K562 (cell line): ENCODE data around the gene EXOSC1. TPM values are rescaled to one million over a fixed set of nuclear protein-coding genes. Genes with fewer than 3 reads are reported as not detected.

Experiments
- CC2D1A ChIP-seq: fragments of 450-650 bp; IDR thresholded peaks from 2 replicates; pipeline ENCODE4 v1.6.1; 2017; ENCODE audit warnings: mild to moderate bottlenecking
- ETV5 ChIP-seq: sonication (generic); formaldehyde crosslinking; IDR thresholded peaks from 2 replicates; pipeline ENCODE4 v1.4.0; 2020; ENCODE audit warnings: low read depth, mild to moderate bottlenecking, missing genetic modification reagents
- FOXJ2 ChIP-seq: fragments of 200-800 bp; sonication (Bioruptor generic); IDR thresholded peaks from 2 replicates; pipeline ENCODE4 v1.6.1; 2016; ENCODE audit warnings: missing genetic modification characterization, missing compliant biosample characterization
- FOXM1 ChIP-seq, 2 experiments: fragments of 450-650 bp in 1 of 2; sonication (generic) in 1 of 2; formaldehyde crosslinking in 1 of 2; IDR thresholded peaks; 2 replicates each; pipeline versions ENCODE4 v1.6.1 to v1.9.0; 2017 to 2022; ENCODE audit warnings: low read depth in 2 of 2, mild to moderate bottlenecking in 2 of 2, missing genetic modification reagents in 1 of 2, moderate library complexity in 1 of 2
- FOXP1 ChIP-seq: sonication (generic); formaldehyde crosslinking; IDR thresholded peaks from 2 replicates; pipeline ENCODE4 v1.8.0; 2022; ENCODE audit warnings: mild to moderate bottlenecking, missing genetic modification reagents
- HMG20B ChIP-seq: fragments of 250-450 bp; sonication (Bioruptor Pico); IDR thresholded peaks from 2 replicates; pipeline ENCODE4 v1.5.0; 2021; ENCODE audit warnings: mild to moderate bottlenecking
- HMGN3 ChIP-seq: IDR thresholded peaks from 2 replicates; pipeline ENCODE4 v1.6.1; 2011; ENCODE audit warnings: borderline replicate concordance, low read depth, mild to moderate bottlenecking, mixed read lengths, low read length; ENCODE audit not compliant: insufficient read length; ENCODE audit errors: extremely low read depth
- HNRNPLL ChIP-seq: fragments of 200-400 bp; formaldehyde crosslinking; IDR thresholded peaks from 2 replicates; pipeline ENCODE4 v1.6.1; 2017; ENCODE audit warnings: low read length, low read depth, mild to moderate bottlenecking; ENCODE audit not compliant: poor library complexity, severe bottlenecking
- MED1 ChIP-seq: sonication (generic); formaldehyde crosslinking; IDR thresholded peaks from 2 replicates; pipeline ENCODE4 v1.8.1; 2023; ENCODE audit warnings: missing genetic modification reagents, borderline replicate concordance
- NR2C1 ChIP-seq, 2 experiments: fragments of 450-650 bp; IDR thresholded peaks; 2 replicates each; pipeline ENCODE4 v1.6.1; 2017; ENCODE audit warnings: mild to moderate bottlenecking in 2 of 2, antibody characterized with exemption in 1 of 2, inconsistent platforms in 1 of 2, missing compliant biosample characterization in 1 of 2, missing genetic modification characterization in 1 of 2
- POU5F1 ChIP-seq: fragments of 150-350 bp; IDR thresholded peaks from 2 replicates; pipeline ENCODE4 v1.6.1; 2014; ENCODE audit warnings: borderline replicate concordance, low read length, low read depth, mild to moderate bottlenecking; ENCODE audit not compliant: partially characterized antibody
- STAT5A ChIP-seq: IDR thresholded peaks from 2 replicates; pipeline ENCODE4 v1.6.1; 2012; ENCODE audit warnings: low read length, inconsistent platforms, borderline replicate concordance
- TBP ChIP-seq: optimal IDR thresholded peaks from 2 replicates; pipeline ENCODE3; 2011; ENCODE audit warnings: low read depth, low read length, improper control_type of control experiment
- USF1 ChIP-seq: sonication (generic); formaldehyde crosslinking; IDR thresholded peaks from 2 replicates; pipeline ENCODE4 v1.9.0; 2022; ENCODE audit warnings: mild to moderate bottlenecking, missing genetic modification reagents
- ZBTB1 ChIP-seq: sonication (generic); formaldehyde crosslinking; IDR thresholded peaks from 2 replicates; pipeline ENCODE4 v1.8.1; 2023; ENCODE audit warnings: missing genetic modification reagents, low read depth, mild to moderate bottlenecking, borderline replicate concordance
- ZNF324 ChIP-seq: fragments of 250-450 bp; sonication (Bioruptor Pico); IDR thresholded peaks from 2 replicates; pipeline ENCODE4 v1.4.0; 2020; ENCODE audit warnings: mild to moderate bottlenecking
- ZNF347 ChIP-seq: fragments of 450-650 bp; formaldehyde crosslinking; IDR thresholded peaks from 2 replicates; pipeline ENCODE4 v1.4.0; 2020; ENCODE audit warnings: low read depth, mild to moderate bottlenecking, moderate library complexity
- polyA plus RNA-seq, 8 experiments: library from polyadenylated mRNA; depleted of rRNA in 4 of 8; stranded (reverse) in 5 of 8; unstranded in 3 of 8; fragments of >200 nt; fragmentation: Nextera tagmentation in 2 of 8; fragmentation: Illumina TruSeq in 1 of 8; extraction: Ambion mirVana in 2 of 8; extraction: Trizol in 1 of 8; gene quantifications; 2 replicates each; pipeline versions ENCODE4 v1.2.1 to v1.2.3, GENCODE V29; 2011 to 2014; ENCODE audit warnings: inconsistent platforms in 1 of 8, missing spikeins in 1 of 8
- total RNA-seq, 7 experiments: library from RNA; depleted of rRNA in 6 of 7; stranded (reverse); fragments of >200 nt in 6 of 7; fragmentation: Illumina TruSeq in 2 of 7; extraction: Trizol in 2 of 7; gene quantifications; 2 replicates each; pipeline versions ENCODE4 v1.2.1 to v1.2.3, GENCODE V29; 2011 to 2021; ENCODE audit warnings: low replicate concordance in 1 of 7
- TF ChIP-seq, protein P1 (sequence below): fragments of 250-450 bp; sonication (Bioruptor Pico); IDR thresholded peaks from 2 replicates; pipeline ENCODE4 v1.8.0; 2022; ENCODE audit warnings: inconsistent platforms, mild to moderate bottlenecking, moderate library complexity, borderline replicate concordance
- TF ChIP-seq, protein P2 (sequence below): fragments of 450-650 bp; formaldehyde crosslinking; IDR thresholded peaks from 2 replicates; pipeline ENCODE4 v1.4.0; 2020; ENCODE audit warnings: mild to moderate bottlenecking
- TF ChIP-seq, protein P3 (sequence below): fragments of 250-450 bp; sonication (Bioruptor Pico); IDR thresholded peaks from 2 replicates; pipeline ENCODE4 v1.6.1; 2021; ENCODE audit warnings: mild to moderate bottlenecking
- TF ChIP-seq, protein P4 (sequence below): sonication (generic); formaldehyde crosslinking; IDR thresholded peaks from 2 replicates; pipeline ENCODE4 v1.8.0; 2023; ENCODE audit warnings: mild to moderate bottlenecking, missing genetic modification reagents

EXOSC1 gene
- total and polyA plus RNA-seq, 9 of the 15 experiments (the other 6 are each of a cell fraction or from before 2014, with no cell fraction given), result 44.3 to 117 (median 67.0) TPM

DNA sequence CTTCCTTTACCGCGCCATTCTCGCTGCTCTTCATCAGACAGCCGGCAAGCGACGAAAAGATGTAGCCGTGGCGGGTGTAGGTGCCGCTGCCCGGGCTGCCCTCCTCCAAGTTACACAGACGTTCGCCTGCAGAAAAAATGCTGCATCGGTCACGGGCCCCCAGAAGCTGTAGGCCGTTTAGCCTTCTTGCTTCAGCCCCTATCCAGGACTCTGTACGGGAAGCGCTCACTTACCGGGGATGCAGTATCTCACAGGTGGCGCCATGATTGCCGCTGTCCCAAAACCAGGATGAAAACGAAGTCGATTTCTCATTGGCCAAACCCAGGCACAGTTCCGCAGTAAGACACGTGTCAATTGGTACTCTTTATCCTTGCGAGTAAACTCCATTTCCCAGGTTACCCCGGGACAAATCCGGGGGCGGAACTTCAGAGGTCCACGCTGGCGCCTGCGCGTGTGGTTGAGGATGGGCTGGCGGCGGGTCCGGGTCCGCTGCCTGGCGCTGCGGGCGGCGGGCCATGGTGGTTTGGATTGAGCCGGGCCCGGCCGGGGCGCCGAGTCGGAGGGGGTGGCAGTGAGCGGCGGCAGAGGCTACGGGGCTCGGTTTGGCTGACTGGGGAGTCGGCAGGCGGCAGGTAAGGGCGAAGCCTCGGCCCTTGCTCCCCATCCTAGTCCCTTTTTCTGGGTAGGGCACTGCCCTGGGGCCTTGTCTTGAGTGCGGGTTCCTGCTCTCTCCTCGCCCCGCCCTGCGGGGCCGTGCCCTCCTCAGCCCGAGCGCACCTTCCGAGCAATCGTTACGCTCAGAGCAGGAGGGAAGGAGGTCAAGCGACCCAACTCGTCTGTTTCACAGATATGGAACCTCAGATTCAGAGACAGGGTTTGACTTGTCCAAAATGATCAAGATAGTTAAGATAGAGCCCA is at the start of gene EXOSC1, which contains the start of gene ZDHHC16 (continued):
- TF ChIP-seq ETV5 (CRISPR knock-in tag) (no peak), STAT5A (no peak), TBP (peak; percentile 54), FOXJ2 (no peak), HNRNPLL (no peak), FOXM1 (IDR thresholded peaks at IDR 0.05; ENCODE audit: low read depth) (no peak), FOXM1 (CRISPR knock-in tag; IDR thresholded peaks at IDR 0.05; ENCODE audit: low read depth) (no peak), NR2C1 (IDR thresholded peaks at IDR 0.05) (peak; percentile 57; the same call in 1 of the 2 replicates), NR2C1 (tag; IDR thresholded peaks at IDR 0.05) (0 out of 2 replicates have a peak, but pooled peaks have one; percentile 34), ZNF347 (CRISPR knock-in tag) (no peak), HMG20B (no peak), HMGN3 (peak; percentile 60), ZNF324 (CRISPR knock-in tag) (no peak), USF1 (CRISPR knock-in tag) (peak; percentile 79), POU5F1 (no peak), FOXP1 (CRISPR knock-in tag) (no peak), ZBTB1 (CRISPR knock-in tag) (no peak), MED1 (CRISPR knock-in tag) (no peak), CC2D1A (no peak)
- TF ChIP-seq, protein P1, sequence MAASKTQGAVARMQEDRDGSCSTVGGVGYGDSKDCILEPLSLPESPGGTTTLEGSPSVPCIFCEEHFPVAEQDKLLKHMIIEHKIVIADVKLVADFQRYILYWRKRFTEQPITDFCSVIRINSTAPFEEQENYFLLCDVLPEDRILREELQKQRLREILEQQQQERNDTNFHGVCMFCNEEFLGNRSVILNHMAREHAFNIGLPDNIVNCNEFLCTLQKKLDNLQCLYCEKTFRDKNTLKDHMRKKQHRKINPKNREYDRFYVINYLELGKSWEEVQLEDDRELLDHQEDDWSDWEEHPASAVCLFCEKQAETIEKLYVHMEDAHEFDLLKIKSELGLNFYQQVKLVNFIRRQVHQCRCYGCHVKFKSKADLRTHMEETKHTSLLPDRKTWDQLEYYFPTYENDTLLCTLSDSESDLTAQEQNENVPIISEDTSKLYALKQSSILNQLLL (CRISPR knock-in tag), result no peak
- TF ChIP-seq, protein P2, sequence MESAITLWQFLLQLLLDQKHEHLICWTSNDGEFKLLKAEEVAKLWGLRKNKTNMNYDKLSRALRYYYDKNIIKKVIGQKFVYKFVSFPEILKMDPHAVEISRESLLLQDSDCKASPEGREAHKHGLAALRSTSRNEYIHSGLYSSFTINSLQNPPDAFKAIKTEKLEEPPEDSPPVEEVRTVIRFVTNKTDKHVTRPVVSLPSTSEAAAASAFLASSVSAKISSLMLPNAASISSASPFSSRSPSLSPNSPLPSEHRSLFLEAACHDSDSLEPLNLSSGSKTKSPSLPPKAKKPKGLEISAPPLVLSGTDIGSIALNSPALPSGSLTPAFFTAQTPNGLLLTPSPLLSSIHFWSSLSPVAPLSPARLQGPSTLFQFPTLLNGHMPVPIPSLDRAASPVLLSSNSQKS, result no peak
- TF ChIP-seq, protein P3, sequence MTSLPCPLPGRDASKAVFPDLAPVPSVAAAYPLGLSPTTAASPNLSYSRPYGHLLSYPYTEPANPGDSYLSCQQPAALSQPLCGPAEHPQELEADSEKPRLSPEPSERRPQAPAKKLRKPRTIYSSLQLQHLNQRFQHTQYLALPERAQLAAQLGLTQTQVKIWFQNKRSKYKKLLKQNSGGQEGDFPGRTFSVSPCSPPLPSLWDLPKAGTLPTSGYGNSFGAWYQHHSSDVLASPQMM (CRISPR knock-in tag), result no peak
- TF ChIP-seq, protein P4, sequence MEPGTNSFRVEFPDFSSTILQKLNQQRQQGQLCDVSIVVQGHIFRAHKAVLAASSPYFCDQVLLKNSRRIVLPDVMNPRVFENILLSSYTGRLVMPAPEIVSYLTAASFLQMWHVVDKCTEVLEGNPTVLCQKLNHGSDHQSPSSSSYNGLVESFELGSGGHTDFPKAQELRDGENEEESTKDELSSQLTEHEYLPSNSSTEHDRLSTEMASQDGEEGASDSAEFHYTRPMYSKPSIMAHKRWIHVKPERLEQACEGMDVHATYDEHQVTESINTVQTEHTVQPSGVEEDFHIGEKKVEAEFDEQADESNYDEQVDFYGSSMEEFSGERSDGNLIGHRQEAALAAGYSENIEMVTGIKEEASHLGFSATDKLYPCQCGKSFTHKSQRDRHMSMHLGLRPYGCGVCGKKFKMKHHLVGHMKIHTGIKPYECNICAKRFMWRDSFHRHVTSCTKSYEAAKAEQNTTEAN (CRISPR knock-in tag), result no peak
